ENCODE data around the gene FSD1. TPM values are rescaled to one million over a fixed set of nuclear protein-coding genes. Genes with fewer than 3 reads are reported as not detected.

FSD1 gene
- total RNA-seq, 2 donors from 2014 or later, result 6.4 TPM; not detected in 1

DNA sequence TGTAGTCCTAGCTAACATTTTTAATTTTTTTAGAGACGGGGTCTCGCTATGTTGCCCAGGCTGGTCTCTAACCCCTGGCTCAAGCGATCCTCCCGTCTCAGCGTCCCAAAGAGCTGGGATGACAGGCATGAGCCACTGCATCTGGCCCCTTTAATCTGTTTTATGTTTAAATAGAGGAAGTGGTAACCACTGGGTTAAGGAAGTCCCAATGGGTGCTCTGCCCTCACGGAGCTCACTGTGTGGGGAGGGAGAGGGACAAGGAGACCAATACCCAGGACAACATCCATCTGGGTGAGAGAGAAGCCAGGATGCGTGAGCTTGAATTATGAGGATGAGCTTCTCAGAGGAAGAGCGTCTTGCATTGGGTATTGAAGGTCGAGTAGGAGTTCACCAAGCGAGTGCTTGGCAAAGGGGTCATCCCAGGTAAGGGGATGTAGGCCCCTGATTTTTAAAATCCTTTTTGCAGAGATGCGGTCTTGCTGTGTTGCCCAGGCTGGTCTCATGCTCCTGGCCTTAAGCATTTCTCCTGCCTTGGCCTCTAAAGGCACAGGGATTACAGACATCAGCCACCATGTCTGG, 43.7 kb upstream of the FSD1 start:
- Histone ChIP-seq H3K4me3 (no peak overlapping the region), H3K27ac (no peak overlapping the region), H3K36me3 (peaks cover 7 to 12% of the 10 kb centered on the region in 2 donors), H3K27me3 (replicated peaks; ENCODE audit: insufficient read depth) (no peaks in the 10 kb centered on the region), H3K9me3 (no peaks in the 10 kb centered on the region), H3K4me1 (replicated peaks) (no peaks in the 10 kb centered on the region)
- 95% methylated on average over 11 of the region's 11 CpGs for WGBS
- DNase-seq (ENCODE audit: low spot score), result no peak
- TF ChIP-seq, protein P1, sequence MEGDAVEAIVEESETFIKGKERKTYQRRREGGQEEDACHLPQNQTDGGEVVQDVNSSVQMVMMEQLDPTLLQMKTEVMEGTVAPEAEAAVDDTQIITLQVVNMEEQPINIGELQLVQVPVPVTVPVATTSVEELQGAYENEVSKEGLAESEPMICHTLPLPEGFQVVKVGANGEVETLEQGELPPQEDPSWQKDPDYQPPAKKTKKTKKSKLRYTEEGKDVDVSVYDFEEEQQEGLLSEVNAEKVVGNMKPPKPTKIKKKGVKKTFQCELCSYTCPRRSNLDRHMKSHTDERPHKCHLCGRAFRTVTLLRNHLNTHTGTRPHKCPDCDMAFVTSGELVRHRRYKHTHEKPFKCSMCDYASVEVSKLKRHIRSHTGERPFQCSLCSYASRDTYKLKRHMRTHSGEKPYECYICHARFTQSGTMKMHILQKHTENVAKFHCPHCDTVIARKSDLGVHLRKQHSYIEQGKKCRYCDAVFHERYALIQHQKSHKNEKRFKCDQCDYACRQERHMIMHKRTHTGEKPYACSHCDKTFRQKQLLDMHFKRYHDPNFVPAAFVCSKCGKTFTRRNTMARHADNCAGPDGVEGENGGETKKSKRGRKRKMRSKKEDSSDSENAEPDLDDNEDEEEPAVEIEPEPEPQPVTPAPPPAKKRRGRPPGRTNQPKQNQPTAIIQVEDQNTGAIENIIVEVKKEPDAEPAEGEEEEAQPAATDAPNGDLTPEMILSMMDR (IDR thresholded peaks at IDR 0.05), result no peak
- TF ChIP-seq POLR2AphosphoS5 (IDR thresholded peaks at IDR 0.05), result no peak
- TF ChIP-seq POLR2A (IDR thresholded peaks at IDR 0.05), result no peak
- intact Hi-C loops (cut with DNase I), result loop anchor here (10.0 kb wide), 2 partner anchors 144 to 264 kb away; partner anchors contain the start of genes CHAF1A and SH3GL1

GRCh38 chr19:4264812-4265211, 39.6 kb upstream of the FSD1 start:
- TF ChIP-seq POLR2AphosphoS5 (IDR thresholded peaks at IDR 0.05) (no peak), POLR2A (IDR thresholded peaks at IDR 0.05) (no peak)
- TF ChIP-seq, protein P1 (IDR thresholded peaks at IDR 0.05), result no peak
- Histone ChIP-seq H3K4me3 (no peak overlapping the region), H3K27me3 (replicated peaks; ENCODE audit: insufficient read depth) (no peaks in the 10 kb centered on the region), H3K27ac (no peak overlapping the region), H3K9me3 (no peaks in the 10 kb centered on the region), H3K4me1 (replicated peaks) (no peaks in the 10 kb centered on the region), H3K36me3 (peaks cover 0 to 7% of the 10 kb centered on the region in 2 donors)
- WGBS, result 68% methylated on average over 4 of the region's 4 CpGs
- intact Hi-C loops (cut with DNase I), result loop anchor here (5.0 to 10.0 kb wide), 3 partner anchors 87 to 260 kb away; partner anchors contain the start of genes CHAF1A and SH3GL1
- no peak for DNase-seq (ENCODE audit: low spot score)

DNA sequence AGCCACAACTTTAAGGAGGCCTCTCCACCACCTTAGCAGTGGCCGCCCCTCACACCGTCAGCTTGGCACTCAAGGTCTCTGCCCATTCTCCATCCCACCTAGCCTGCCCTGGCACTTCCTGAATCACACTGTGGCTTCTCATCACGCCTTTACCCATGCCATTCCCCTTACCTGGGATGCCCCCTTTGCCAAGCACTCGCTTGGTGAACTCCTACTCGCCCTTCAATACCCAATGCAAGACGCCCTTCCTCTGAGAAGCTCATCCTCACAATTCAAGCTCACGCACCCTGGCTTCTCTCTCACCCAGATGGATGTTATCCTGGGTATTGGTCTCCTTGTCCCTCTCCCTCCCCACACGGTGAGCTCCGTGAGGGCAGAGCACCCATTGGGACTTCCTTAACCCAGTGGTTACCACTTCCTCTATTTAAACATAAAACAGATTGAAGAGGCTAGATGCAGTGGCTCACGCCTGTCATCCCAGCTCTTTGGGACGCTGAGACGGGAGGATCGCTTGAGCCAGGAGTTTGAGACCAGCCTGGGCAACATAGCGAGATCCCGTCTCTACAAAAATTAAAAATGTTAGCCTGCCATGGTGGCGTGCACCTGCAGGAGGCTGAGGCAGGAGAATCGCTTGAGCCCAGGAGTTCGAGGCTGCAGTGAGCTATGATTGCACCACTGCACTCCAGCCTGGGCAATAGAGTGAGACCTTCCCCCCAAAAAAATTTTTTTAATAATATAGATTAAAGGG, 38.0 kb upstream of the FSD1 start:
- intact Hi-C loops (cut with DNase I), result loop anchor here (5.0 to 10.0 kb wide), 3 partner anchors 86 to 258 kb away; partner anchors contain the start of genes CHAF1A and SH3GL1
- DNase-seq (ENCODE audit: low spot score), result no peak
- Histone ChIP-seq H3K4me3 (no peak overlapping the region), H3K9me3 (no peaks in the 10 kb centered on the region), H3K27me3 (replicated peaks; ENCODE audit: insufficient read depth) (no peaks in the 10 kb centered on the region), H3K27ac (no peak overlapping the region), H3K36me3 (peaks cover 0 to 7% of the 10 kb centered on the region in 2 donors), H3K4me1 (replicated peaks) (no peaks in the 10 kb centered on the region)
- 93% methylated on average over 18 of the region's 18 CpGs for WGBS
- no peak for TF ChIP-seq POLR2A (IDR thresholded peaks at IDR 0.05)
- TF ChIP-seq POLR2AphosphoS5 (IDR thresholded peaks at IDR 0.05), result no peak
- TF ChIP-seq, protein P1 (IDR thresholded peaks at IDR 0.05), result no peak

- peak; percentile 29 for DNase-seq (ENCODE audit: low spot score)
- no peaks in the 10 kb centered on the region for H3K4me1 ChIP-seq (replicated peaks)
- peak overlapping the region in 1 of 2 donors; percentile 58 for H3K27ac ChIP-seq
- peaks cover 0 to 7% of the 10 kb centered on the region in 2 donors for H3K36me3 ChIP-seq
- 41% methylated on average over 21 of the region's 21 CpGs for WGBS
- no peak overlapping the region for H3K4me3 ChIP-seq
- H3K9me3 ChIP-seq, result no peaks in the 10 kb centered on the region
- TF ChIP-seq POLR2A (IDR thresholded peaks at IDR 0.05), result no peak
- TF ChIP-seq POLR2AphosphoS5 (IDR thresholded peaks at IDR 0.05), result no peak
- TF ChIP-seq, protein P1 (IDR thresholded peaks at IDR 0.05), result peak; percentile 71 to 75 (median 74)
- intact Hi-C loops (cut with DNase I), result loop anchor here (5.0 to 10.0 kb wide), 3 partner anchors 85 to 258 kb away; partner anchors contain the start of genes CHAF1A and SH3GL1
- H3K27me3 ChIP-seq (replicated peaks; ENCODE audit: insufficient read depth), result no peaks in the 10 kb centered on the region
These were observed 37.1 kb upstream of the FSD1 start for GRCh38 chr19:4267101-4267900.

Measured in prostate gland (tissue), 2 donors.